DMS53 treated with DMSO at 0.1 percent for 48 hours (cell line): ENCODE results near the gene KRTAP4-4.
"Not testable (repeated sequence)": the region's sequence is repeated elsewhere in the genome, so short reads cannot be mapped to it uniquely, and the experiment has no call there.

ENCODE experiments used
- DNase-seq: peaks from one replicate; lab custom pipeline; 2025; ENCODE audit not compliant: unreplicated experiment; lab: John Stamatoyannopoulos, UW

KRTAP4-4 gene

GRCh38 chr17:41160648-41161047, at the start of gene KRTAP4-4:
TSS of gene KRTAP4-4 (minus strand) at chr17:41160748. CDS start at chr17:41160691, 57 bp downstream.
- DNase-seq: no peak

GRCh38 chr17:41199421-41200078, 39.0 kb upstream of the KRTAP4-4 start:
- DNase-seq: no peak

GRCh38 chr17:41196068-41196467, 35.5 kb upstream of the KRTAP4-4 start:
- no peak for DNase-seq

- DNase-seq: no peak
Measured at GRCh38 chr17:41190328-41190727, 29.8 kb upstream of the KRTAP4-4 start.

GRCh38 chr17:41189837-41190318, 29.3 kb upstream of the KRTAP4-4 start, which contains the start of gene KRTAP9-1:
TSS of gene KRTAP9-1 (plus strand) at chr17:41189887. CDS start at chr17:41189887, 0 bp downstream.
- DNase-seq: not testable (repeated sequence)

- no peak for DNase-seq
Measured at GRCh38 chr17:41186872-41187271, 26.3 kb upstream of the KRTAP4-4 start.

- DNase-seq: no peak
Measured at GRCh38 chr17:41185001-41185400, 24.5 kb upstream of the KRTAP4-4 start.

GRCh38 chr17:41184480-41184961, 24.0 kb upstream of the KRTAP4-4 start, which contains the start of gene KRTAP4-1:
TSS of gene KRTAP4-1 (minus strand) at chr17:41184911. CDS start at chr17:41184854, 57 bp downstream.
- DNase-seq: no peak

- no peak for DNase-seq
Measured at GRCh38 chr17:41178843-41179616, 18.5 kb upstream of the KRTAP4-4 start.

- DNase-seq: no peak
Measured at GRCh38 chr17:41178341-41178740, 17.8 kb upstream of the KRTAP4-4 start.

- DNase-seq: no peak
Measured at GRCh38 chr17:41177727-41178271, 17.3 kb upstream of the KRTAP4-4 start, which contains the start of gene KRTAP4-2. TSS of gene KRTAP4-2 (minus strand) at chr17:41178221. CDS start at chr17:41178164, 57 bp downstream.

- DNase-seq: no peak
Measured at GRCh38 chr17:41176744-41177387, 16.3 kb upstream of the KRTAP4-4 start.

GRCh38 chr17:41171886-41172285, 11.3 kb upstream of the KRTAP4-4 start:
- DNase-seq: no peak

GRCh38 chr17:41168121-41168520, 7.6 kb upstream of the KRTAP4-4 start, which contains the start of gene KRTAP4-3:
TSS of gene KRTAP4-3 (minus strand) at chr17:41168221. CDS start at chr17:41168172, 49 bp downstream.
- DNase-seq: no peak

GRCh38 chr17:41167561-41167960, 7.0 kb upstream of the KRTAP4-4 start:
- DNase-seq: no peak

- no peak for DNase-seq
Measured at GRCh38 chr17:41163828-41164227, 3.3 kb upstream of the KRTAP4-4 start.

- not testable (repeated sequence) for DNase-seq
Measured at GRCh38 chr17:41160190-41160589, 358 bp downstream of the KRTAP4-4 start.

- no peak for DNase-seq
Measured at GRCh38 chr17:41153856-41154255, 6.7 kb downstream of the KRTAP4-4 start.

GRCh38 chr17:41151525-41151924, 9.0 kb downstream of the KRTAP4-4 start:
- no peak for DNase-seq

- DNase-seq: no peak
Measured at GRCh38 chr17:41150026-41150425, 10.5 kb downstream of the KRTAP4-4 start.

GRCh38 chr17:41149652-41149985, 10.9 kb downstream of the KRTAP4-4 start, which contains the start of gene KRTAP4-5:
TSS of gene KRTAP4-5 (minus strand) at chr17:41149825. CDS start at chr17:41149767, 58 bp downstream.
- DNase-seq: no peak
